ENCODE measurements around the gene STIM2.
"Not testable (repeated sequence)": the region's sequence is repeated elsewhere in the genome, so short reads cannot be mapped to it uniquely, and the experiment has no call there.

The STIM2 gene

GRCh38 chr4:27023366-27023765 lies 162.7 kb downstream of the STIM2 start:
- H3F3A ChIP-seq (ENCODE audit: low read depth) = no peaks in the 10 kb centered on the region
- no peak overlapping the region for H3K4me3 ChIP-seq (ENCODE audit: low read length, poor library complexity, severe bottlenecking)
- no peaks in the 10 kb centered on the region for H3K27me3 ChIP-seq (ENCODE audit: insufficient read depth, low read length, poor library complexity, severe bottlenecking)
- peaks cover 25% of the 10 kb centered on the region; the same call in 1 of the 2 replicates for H3K36me3 ChIP-seq (ENCODE audit: insufficient read depth, low read length)
- H2AFZ ChIP-seq (ENCODE audit: low read length) = no peak overlapping the region
- no peaks in the 10 kb centered on the region for H3K9me3 ChIP-seq (ENCODE audit: insufficient read depth, low read depth, low read length)
- H3K4me1 ChIP-seq (ENCODE audit: insufficient read depth, low read length, poor library complexity, severe bottlenecking) = peaks cover 2% of the 10 kb centered on the region
- H3K79me2 ChIP-seq (ENCODE audit: insufficient read depth, low read length) = no peaks in the 10 kb centered on the region
- H3K4me2 ChIP-seq (ENCODE audit: low read depth, low read length, poor library complexity, severe bottlenecking) = no peak overlapping the region
- no peak overlapping the region for H3K9ac ChIP-seq (ENCODE audit: low read depth, low read length, poor library complexity, severe bottlenecking)
- TF ChIP-seq EZH2phosphoT487 (IDR thresholded peaks at IDR 0.05; ENCODE audit: borderline replicate concordance) = no peak
- no peak for TF ChIP-seq CTCF (conservative IDR thresholded peaks at IDR 0.05; ENCODE audit: low read length)
- H3K9me2 ChIP-seq (replicated peaks; ENCODE audit: low read depth, low read length) = no peaks in the 10 kb centered on the region
- H4K20me1 ChIP-seq (ENCODE audit: insufficient read depth, low read length, poor library complexity, severe bottlenecking) = no peaks in the 10 kb centered on the region

- no peaks in the 10 kb centered on the region for H3F3A ChIP-seq (ENCODE audit: low read depth)
- no peaks in the 10 kb centered on the region for H3K79me2 ChIP-seq (ENCODE audit: insufficient read depth, low read length)
- H3K4me1 ChIP-seq (ENCODE audit: insufficient read depth, low read length, poor library complexity, severe bottlenecking) = no peaks in the 10 kb centered on the region
- TF ChIP-seq CTCF (conservative IDR thresholded peaks at IDR 0.05; ENCODE audit: low read length) (no peak), EZH2phosphoT487 (IDR thresholded peaks at IDR 0.05; ENCODE audit: borderline replicate concordance) (no peak)
- H3K27me3 ChIP-seq (ENCODE audit: insufficient read depth, low read length, poor library complexity, severe bottlenecking) = no peaks in the 10 kb centered on the region
- H3K9ac ChIP-seq (ENCODE audit: low read depth, low read length, poor library complexity, severe bottlenecking) = no peak overlapping the region
- no peaks in the 10 kb centered on the region for H4K20me1 ChIP-seq (ENCODE audit: insufficient read depth, low read length, poor library complexity, severe bottlenecking)
- peaks cover 18% of the 10 kb centered on the region; the same call in 1 of the 2 replicates for H3K36me3 ChIP-seq (ENCODE audit: insufficient read depth, low read length)
- no peak overlapping the region for H3K4me3 ChIP-seq (ENCODE audit: low read length, poor library complexity, severe bottlenecking)
- H3K4me2 ChIP-seq (ENCODE audit: low read depth, low read length, poor library complexity, severe bottlenecking) = no peak overlapping the region
- H2AFZ ChIP-seq (ENCODE audit: low read length) = no peak overlapping the region
- H3K9me2 ChIP-seq (replicated peaks; ENCODE audit: low read depth, low read length) = no peaks in the 10 kb centered on the region
- H3K9me3 ChIP-seq (ENCODE audit: insufficient read depth, low read depth, low read length) = no peaks in the 10 kb centered on the region
Observed at GRCh38 chr4:27024805-27025204, 164.2 kb downstream of the STIM2 start.

GRCh38 chr4:27027428-27027827 lies 166.8 kb downstream of the STIM2 start:
- no peak overlapping the region for H2AFZ ChIP-seq (ENCODE audit: low read length)
- no peaks in the 10 kb centered on the region for H3F3A ChIP-seq (ENCODE audit: low read depth)
- H3K4me1 ChIP-seq (ENCODE audit: insufficient read depth, low read length, poor library complexity, severe bottlenecking) = no peaks in the 10 kb centered on the region
- H3K4me3 ChIP-seq (ENCODE audit: low read length, poor library complexity, severe bottlenecking) = no peak overlapping the region
- H3K9ac ChIP-seq (ENCODE audit: low read depth, low read length, poor library complexity, severe bottlenecking) = no peak overlapping the region
- no peak overlapping the region for H3K4me2 ChIP-seq (ENCODE audit: low read depth, low read length, poor library complexity, severe bottlenecking)
- TF ChIP-seq CTCF (conservative IDR thresholded peaks at IDR 0.05; ENCODE audit: low read length) (no peak), EZH2phosphoT487 (IDR thresholded peaks at IDR 0.05; ENCODE audit: borderline replicate concordance) (no peak)
- no peaks in the 10 kb centered on the region for H3K27me3 ChIP-seq (ENCODE audit: insufficient read depth, low read length, poor library complexity, severe bottlenecking)
- H3K9me2 ChIP-seq (replicated peaks; ENCODE audit: low read depth, low read length) = no peaks in the 10 kb centered on the region
- no peaks in the 10 kb centered on the region for H3K79me2 ChIP-seq (ENCODE audit: insufficient read depth, low read length)
- peaks cover 6% of the 10 kb centered on the region; the same call in 1 of the 2 replicates for H3K36me3 ChIP-seq (ENCODE audit: insufficient read depth, low read length)
- H3K9me3 ChIP-seq (ENCODE audit: insufficient read depth, low read depth, low read length) = no peaks in the 10 kb centered on the region
- no peaks in the 10 kb centered on the region for H4K20me1 ChIP-seq (ENCODE audit: insufficient read depth, low read length, poor library complexity, severe bottlenecking)

- not testable (repeated sequence) for H3K36me3 ChIP-seq (ENCODE audit: insufficient read depth, low read length); H2AFZ ChIP-seq (ENCODE audit: low read length); H3K9ac ChIP-seq (ENCODE audit: low read depth, low read length, poor library complexity, severe bottlenecking); H3F3A ChIP-seq (ENCODE audit: low read depth); H3K27me3 ChIP-seq (ENCODE audit: insufficient read depth, low read length, poor library complexity, severe bottlenecking); H3K79me2 ChIP-seq (ENCODE audit: insufficient read depth, low read length); H3K9me3 ChIP-seq (ENCODE audit: insufficient read depth, low read depth, low read length); H3K9me2 ChIP-seq (replicated peaks; ENCODE audit: low read depth, low read length); H3K4me2 ChIP-seq (ENCODE audit: low read depth, low read length, poor library complexity, severe bottlenecking); H3K4me3 ChIP-seq (ENCODE audit: low read length, poor library complexity, severe bottlenecking); H4K20me1 ChIP-seq (ENCODE audit: insufficient read depth, low read length, poor library complexity, severe bottlenecking); H3K4me1 ChIP-seq (ENCODE audit: insufficient read depth, low read length, poor library complexity, severe bottlenecking)
Observed at GRCh38 chr4:27035127-27035526, 174.5 kb downstream of the STIM2 start.
